AG10803 (cell line): ENCODE results near the gene PRRX2.

Experiments used
- DNase-seq: peaks from one replicate; pipeline ENCODE4 v3.0.0; 2010; ENCODE audit warnings: low read depth
- H3K4me3 ChIP-seq: 2 replicates; pipeline ENCODE4 v1.5.1; 2011; ENCODE audit warnings: mild to moderate bottlenecking, low read length, control low read depth
- CTCF ChIP-seq: conservative IDR thresholded peaks from 2 replicates; pipeline ENCODE4 v1.5.1; 2011; ENCODE audit warnings: mild to moderate bottlenecking, low read length, control low read depth, inconsistent platforms

PRRX2 gene

GRCh38 chr9:129720865-129721545, 55.6 kb downstream of the PRRX2 start:
- DNase-seq: no peak
- TF ChIP-seq CTCF: no peak
- H3K4me3 ChIP-seq: no peak overlapping the region

DNA sequence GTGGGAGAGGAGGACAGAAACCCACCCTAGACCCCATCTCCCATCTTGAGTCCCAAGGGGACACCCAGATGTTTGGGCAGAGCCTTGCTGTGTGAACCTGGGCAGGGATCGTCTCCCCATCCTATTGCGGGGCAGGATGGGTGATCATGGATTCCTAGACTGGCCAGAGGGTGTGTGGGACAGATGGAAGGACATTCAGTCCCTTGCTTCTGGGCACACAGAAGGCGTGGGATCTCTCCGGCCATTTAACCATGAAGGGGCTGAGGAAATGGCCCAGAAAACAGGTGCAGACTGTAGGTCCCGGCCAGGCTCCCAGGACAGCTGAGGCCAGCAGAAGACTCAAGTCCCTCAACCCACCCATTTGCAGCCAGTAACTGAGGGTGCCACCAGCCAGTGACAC, 57.5 kb downstream of the PRRX2 start:
- no peak overlapping the region for H3K4me3 ChIP-seq
- TF ChIP-seq CTCF: no peak
- no peak for DNase-seq

DNA sequence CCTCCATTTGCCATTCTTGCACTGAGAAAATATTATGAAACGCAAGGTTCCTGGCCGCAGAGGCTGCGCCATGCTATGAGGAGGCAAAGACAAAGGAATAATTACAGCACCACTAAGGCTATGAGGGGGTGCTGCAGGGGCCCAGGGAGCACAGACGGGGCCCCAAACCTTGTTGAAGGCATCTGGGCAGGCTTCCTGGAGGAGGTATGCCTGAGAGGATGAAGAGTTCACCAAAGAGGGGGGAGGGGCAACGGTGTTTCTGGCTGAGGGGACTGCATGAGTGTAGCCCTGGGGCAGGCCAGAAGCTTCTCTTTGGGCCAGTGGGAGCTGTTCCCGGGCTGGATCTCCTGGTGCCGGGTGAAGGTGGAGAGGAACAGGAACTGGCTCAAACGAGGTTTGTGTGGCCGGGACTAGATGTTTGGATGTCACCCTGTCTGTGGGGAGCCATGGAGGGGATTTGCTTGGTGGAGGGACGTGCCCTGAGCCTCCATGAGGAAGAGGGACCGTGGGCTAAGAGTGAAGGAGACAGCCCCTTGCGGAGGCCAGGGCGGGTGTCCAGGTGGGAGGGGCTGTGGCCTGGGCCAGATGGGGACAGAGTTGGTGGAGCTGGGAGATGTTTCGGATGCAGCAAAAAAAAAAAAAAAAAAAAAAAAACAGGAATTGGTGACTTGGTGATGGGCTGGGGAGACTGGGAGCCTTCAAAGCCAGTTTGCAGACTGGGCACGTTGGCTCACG, 59.2 kb downstream of the PRRX2 start:
- H3K4me3 ChIP-seq: no peak overlapping the region
- no peak for DNase-seq
- no peak for TF ChIP-seq CTCF

- no peak overlapping the region for H3K4me3 ChIP-seq
- no peak for TF ChIP-seq CTCF
- peak; percentile 61 for DNase-seq
Observed at GRCh38 chr9:129725795-129726251, 60.4 kb downstream of the PRRX2 start.

- no peak overlapping the region; the same call in 1 of the 2 replicates for H3K4me3 ChIP-seq
- DNase-seq: peak; percentile 90
- peak; percentile 84 for TF ChIP-seq CTCF
Observed at GRCh38 chr9:129726322-129727160, 61.1 kb downstream of the PRRX2 start.

DNA sequence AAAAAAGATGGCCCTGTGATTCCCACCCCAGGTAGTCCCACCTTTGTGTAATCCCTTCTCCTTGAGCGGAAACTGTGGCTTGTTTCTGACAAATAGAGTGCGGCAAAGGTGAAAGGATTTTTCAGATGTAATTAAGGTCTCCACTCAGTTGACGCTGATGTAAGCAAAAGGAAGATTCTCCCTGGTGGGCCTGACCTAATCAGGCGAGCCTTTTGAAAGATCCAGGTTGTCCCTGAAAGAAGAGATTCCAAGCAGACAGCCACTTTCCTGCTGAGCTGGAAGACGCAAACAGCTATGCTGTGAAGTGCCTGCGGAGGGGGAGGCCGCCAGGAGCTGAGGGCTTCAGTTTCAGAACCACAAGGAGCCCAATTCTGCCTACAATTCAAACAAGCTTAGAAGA, 63.3 kb downstream of the PRRX2 start:
- H3K4me3 ChIP-seq: no peak overlapping the region
- no peak for DNase-seq
- TF ChIP-seq CTCF: no peak
